GM19193 (cell line): ENCODE data around the gene ELMO1.

Experiments used
- POLR2A ChIP-seq: IDR thresholded peaks from 4 replicates; pipeline ENCODE4 v1.6.1; 2011; ENCODE audit not compliant: insufficient read depth, insufficient read length; ENCODE audit errors: extremely low read depth

ELMO1 gene

DNA sequence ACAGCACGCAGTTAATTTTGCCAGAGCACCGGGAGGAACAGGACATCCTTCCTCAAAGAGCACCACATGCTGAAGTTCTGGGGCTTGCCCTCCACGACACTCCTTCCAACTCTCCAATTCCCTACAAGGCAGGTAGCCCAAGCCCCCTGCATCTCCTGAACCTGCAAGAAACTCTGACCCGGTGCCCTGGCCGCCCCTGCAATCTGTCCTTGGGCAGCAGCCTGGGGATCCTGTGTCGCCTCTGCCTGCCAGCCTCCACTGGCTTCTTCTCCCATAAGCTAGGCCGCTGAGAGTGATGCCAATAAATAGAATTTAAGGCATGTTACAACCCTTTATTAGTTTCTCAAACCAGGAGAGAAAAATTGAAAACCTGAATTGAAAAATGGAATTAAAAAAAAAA lies 182.8 kb downstream of the ELMO1 start:
- no peak for TF ChIP-seq POLR2A

DNA sequence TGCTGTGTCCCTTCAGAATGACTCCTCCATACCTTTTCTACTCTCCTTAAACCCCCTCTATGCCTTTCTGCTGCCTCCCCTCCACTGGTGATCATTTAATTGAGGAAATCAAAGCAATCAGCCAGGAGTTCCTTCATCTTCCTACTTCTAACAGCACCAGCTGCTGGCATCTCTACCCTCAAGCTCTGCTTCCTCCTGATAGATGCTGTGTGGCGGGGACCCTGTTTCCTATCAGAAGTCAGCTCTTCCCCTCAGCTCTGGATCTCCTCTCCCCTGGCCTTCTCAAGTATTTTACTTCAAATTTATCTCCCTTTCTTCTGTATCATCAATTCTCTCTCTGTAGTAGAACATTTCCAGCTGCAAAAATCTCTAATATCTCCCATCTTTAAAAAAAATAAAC lies 183.7 kb downstream of the ELMO1 start:
- TF ChIP-seq POLR2A, result no peak

DNA sequence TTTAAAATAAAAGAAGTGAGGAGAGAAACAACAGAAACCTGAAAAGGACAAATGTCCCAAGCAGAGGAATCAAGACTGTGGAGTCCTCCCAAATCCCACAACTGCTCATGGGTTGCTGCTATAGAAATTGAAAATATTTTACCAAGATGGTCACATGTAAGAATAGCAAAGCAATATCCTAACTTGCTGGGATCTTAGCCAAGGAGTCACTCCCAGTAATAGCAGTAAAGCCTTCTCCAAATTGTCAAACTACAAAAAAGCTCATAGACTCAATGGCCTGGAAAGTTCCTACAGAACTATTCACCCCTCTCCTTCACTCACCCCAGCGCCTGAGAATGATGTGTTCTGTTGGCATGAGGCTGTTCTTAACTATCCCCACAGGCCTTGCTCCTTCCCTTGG lies 186.5 kb downstream of the ELMO1 start:
- no peak for TF ChIP-seq POLR2A

DNA sequence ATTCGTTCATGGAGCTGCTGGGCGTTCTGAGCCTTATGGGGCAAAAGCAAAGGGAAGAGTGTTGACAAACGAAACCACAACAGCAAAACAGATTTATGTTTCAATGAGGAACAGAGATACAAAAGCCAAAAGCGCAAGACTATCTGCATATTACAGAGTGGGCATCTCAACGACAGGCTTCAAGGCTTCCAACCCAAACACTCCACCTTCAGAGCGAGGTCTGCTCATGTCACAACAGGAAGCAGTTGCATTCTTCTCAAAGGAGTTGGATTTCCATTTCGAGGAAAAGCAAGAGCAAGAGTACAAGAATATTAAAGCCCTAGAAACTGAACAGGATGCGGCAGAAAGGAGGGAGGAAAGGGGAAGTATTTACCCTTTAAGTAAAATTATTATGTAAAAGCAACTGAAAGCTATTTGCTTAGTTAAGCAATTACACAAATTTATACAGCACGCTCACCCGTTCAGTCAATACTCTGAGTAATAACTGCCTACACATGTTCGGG lies 189.3 kb downstream of the ELMO1 start:
- no peak for TF ChIP-seq POLR2A

DNA sequence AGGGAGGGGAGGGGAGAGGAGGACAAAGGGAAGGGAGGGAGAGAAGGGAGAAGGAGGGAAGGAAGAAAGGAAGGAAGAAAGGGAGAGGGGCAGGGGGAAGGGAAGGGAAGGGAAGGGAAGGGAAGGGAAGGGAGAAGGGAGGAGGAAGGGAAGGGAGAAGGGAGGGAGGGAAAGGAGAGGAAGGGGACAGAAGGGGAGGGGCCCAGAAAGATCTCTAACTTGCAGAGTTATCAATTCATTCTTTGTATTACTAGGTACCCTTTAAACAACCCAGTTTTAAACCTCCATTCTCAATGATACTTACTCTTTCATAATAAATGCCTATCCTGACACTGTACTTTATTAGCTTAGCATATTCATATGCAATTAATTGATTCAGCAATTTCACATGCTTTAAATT lies 192.0 kb downstream of the ELMO1 start:
- TF ChIP-seq POLR2A, result no peak

DNA sequence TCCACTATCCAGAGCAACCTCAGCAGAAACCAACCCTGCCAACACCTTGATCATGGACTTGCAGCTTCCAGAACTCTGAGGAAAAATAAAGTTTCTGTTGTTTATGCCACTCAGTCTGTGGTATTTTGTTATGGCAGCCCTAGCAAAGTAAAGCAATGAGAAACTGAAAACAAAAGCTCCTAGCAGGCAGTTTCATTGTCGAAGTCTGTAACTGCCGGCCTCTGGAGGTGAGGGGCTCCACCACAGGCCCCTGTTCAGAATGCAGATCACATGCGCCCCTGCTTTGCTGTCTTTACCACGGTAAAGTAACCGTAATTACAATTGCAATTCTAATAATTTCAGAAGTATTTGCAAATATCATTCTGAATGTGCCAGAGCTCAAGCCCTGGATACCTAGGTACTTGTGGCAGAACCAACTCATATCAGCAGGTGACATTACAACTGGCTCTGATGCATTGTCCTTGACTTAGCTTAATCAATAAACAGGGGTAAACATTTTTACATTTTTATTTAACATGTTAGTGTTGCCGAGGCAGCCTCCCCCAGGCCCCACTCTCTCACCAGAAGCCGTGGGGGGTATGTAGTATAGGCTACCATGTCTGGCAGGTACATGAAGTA lies 193.2 kb downstream of the ELMO1 start:
- no peak for TF ChIP-seq POLR2A

DNA sequence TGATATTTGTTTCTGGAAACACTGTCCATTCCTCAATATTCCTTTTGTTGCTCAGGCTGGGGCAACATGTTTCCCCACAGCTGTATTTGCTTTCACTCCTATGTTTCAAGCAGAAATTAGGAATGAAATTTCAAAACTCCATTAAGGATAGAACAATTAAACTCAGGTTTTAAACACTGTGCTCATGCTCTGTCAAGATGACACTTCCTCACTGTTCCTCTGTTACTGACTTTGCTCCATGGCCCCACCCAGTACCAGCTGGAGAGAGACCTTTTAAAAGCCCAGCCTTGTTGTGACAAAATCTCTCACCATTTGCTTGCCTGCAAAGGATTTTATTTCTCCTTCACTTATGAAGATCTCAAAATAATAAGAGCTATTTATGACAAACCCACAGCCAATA lies 197.4 kb downstream of the ELMO1 start:
- TF ChIP-seq POLR2A, result no peak

DNA sequence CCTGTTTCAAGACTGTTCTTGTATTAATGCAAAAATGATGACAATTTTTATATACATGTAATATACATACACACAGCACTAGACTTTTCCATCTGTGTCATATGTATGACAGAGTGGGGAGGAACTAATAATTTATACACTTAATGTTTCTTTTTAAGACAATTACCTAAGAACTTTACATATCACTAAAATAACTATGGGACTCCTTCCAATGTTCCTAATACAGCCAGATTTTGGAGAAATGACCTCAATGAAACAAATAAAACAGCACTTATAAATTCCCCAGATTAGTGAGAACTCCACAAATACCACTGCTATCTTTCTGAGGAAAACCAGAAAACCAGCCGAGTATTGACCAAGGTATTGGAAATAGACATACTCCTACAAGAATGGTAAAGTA lies 199.4 kb downstream of the ELMO1 start:
- TF ChIP-seq POLR2A, result no peak

DNA sequence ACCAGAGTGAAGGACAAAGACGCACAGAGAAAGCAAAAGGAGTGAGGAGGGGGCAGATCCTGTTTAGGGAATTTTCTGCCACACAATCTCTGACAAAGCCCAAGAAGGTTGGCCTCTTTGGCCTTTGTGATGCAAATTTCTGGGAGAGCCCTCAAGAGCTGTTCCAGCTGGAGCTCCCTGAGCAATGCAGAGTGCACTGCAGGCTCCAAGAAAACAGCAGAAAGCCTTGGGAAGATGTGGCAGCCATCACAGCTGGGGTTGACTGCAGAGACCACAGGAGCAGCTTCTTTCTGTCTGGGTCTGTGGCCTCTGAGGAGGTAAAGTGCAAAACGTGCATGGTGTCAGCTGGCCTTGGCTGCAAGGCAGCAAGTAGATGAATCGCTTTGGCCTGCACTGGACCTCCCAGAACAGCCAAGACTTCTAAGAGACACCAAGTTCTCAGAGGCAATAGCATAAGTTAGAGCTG lies 200.2 kb downstream of the ELMO1 start:
- no peak for TF ChIP-seq POLR2A

DNA sequence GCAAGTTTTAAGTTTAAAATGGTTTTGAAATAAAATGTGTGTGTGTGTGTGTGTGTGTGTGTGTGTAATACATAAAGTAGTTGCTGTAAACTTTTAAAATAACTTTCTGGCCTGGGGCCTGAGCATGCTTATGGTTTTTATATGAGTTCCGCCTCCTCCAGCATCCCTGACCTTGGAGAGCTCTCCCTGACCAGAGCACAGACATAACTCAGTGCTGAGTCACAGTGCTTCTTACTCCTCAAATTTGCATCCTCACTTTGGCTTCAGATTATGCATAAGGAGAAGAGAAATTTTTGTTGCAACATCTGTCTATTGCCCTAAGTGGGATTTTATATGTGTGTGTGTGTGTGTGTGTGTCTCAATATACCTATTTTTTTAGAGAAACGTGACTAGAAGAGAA lies 200.8 kb downstream of the ELMO1 start:
- TF ChIP-seq POLR2A, result no peak

DNA sequence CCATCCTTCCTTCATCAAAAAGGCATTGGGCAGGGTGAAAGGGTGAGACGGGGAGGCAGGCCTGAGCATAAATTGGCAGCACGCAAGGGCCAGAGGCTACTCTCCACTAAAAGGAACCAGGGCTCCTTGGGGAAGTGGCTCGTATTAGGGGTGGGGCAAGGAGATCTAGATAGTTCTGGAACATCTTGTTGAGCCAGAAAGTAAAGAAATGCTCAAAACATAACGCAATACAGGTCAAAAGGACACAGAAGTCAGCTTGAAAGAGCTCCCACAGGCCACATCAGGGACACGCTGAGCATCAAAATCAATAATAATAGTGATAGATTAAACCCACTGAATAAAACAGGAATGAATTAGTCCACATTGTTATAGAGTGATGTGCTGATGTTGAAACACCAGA lies 203.1 kb downstream of the ELMO1 start:
- TF ChIP-seq POLR2A, result no peak

DNA sequence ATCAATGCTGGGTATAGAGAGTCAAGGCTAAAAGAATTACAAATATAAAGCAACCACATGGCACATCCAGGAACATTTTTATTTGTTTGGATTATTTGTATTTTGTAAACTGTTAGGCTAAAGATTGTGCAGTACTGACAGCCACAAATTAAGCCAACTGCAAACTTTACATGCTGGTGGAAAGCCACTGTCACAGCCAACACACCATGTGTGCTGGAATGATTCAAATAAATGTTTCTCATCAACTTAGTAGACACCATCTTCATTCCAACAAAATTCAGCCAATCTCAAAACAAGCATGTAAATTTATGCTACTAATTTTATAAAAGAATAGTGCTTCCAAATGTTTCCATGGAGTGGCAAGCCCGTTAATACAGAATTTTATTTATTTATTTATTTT lies 211.8 kb downstream of the ELMO1 start:
- TF ChIP-seq POLR2A, result no peak

DNA sequence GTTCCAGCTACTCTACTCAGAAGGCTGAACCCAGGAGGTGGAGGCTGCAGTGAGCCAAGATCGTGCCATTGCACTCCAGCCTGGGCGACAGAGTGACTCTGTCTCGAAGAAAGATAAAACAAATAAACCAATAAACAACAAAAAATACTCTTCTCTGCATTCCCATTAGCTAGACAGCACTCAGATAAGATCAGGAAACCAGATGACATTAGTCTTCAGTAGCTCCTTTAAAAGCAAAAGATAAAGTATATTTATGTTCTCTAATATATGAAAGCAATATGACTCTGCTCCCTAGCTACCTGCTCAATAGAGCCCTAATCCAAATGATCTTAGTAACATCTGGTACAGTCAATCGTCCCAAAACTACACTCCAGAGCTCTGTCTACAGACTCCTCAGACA lies 212.9 kb downstream of the ELMO1 start:
- no peak for TF ChIP-seq POLR2A

DNA sequence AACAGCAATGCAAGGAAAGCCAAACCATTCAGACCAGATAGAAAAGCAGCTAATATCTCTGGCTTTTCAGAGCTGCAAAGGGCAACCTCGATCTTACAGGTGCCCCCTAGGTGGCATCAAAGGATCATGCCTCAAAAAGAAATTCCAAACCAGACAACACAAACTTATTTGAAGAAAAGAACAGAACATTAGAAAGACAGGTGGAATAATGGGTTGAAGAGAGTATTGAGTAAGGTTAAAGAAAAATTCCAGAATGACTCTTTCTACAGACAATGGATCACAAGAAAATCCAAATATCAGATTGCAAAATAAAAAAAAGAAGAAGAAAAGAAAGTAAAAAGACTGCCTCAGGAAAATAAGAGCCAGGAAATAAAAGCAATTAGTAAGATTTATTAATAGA lies 213.7 kb downstream of the ELMO1 start:
- TF ChIP-seq POLR2A, result no peak

DNA sequence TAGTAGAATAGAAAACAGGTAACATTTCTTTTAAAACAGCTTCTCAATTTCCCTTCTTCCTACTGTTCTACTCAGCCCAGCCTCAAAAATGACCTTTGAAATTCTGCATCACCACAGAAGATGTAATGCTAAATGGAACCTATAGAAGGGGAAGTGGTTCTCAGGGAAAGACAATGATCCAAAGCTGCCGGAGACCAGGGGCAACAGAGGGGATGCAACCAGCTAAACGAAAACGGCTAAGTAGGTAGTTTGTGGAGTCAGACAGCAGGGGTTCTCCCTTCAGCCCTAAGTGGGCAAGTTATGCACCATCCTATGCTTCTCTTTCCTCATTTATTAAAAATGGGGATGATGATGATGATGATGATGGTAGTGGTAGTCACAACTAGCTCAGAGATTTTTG lies 214.3 kb downstream of the ELMO1 start:
- no peak for TF ChIP-seq POLR2A

DNA sequence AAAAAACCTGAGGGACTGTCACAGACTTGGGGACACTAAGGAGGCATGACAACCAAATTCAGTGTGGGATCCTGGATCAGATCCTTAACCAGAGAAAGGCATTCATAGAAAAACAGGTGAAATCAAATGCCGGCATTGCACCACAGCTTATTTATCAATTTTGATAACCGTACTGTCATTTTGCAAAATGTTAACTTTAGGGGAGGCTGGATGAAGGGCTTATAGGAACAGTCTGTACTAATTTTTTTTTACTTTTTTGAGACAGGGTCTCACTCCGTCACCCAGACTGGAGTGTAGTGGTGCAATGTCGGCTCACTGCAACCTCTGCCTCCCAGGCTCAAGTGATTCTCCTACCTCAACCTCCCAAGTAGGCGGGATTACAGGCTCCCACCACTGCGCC lies 217.1 kb downstream of the ELMO1 start:
- TF ChIP-seq POLR2A, result no peak

DNA sequence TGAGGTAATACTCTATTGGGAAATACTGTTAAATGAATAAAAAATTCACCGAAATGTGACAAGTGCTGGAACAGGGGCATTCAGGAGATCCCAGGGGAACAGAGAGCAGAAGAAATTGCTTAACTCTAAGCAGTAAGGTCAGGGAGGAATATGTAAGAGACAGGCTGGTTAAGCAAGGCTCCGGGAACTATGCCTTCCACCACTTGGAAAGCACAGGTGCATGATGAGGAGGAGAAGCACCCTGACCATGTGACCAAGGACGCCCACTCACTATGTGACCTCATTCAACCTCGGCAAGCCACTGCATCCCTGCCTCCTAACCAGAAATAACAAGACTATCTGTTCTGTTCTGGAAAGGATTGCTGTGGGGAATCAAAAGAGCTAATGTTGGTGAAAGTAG lies 218.4 kb downstream of the ELMO1 start:
- no peak for TF ChIP-seq POLR2A
